MM.1S (cell line): Measurements from ENCODE around the gene SMOC1.

Experiments
- DNase-seq: peaks from one replicate; pipeline ENCODE4 v3.0.0-alpha.2; 2015
- H2AFZ ChIP-seq: fragments of 300-600 bp; sonication (generic); 2 replicates; pipeline ENCODE4 v1.6.0; 2016; ENCODE audit warnings: antibody characterized with exemption, low read length
- H3F3A ChIP-seq: fragments of 300-600 bp; sonication (generic); 2 replicates; pipeline ENCODE4 v1.6.1; 2016; ENCODE audit warnings: mild to moderate bottlenecking, antibody characterized with exemption, low read length, moderate library complexity, mixed read lengths; ENCODE audit not compliant: insufficient read depth
- H3K27ac ChIP-seq: fragments of 300-600 bp; sonication (generic); 2 replicates; pipeline ENCODE4 v1.5.1; 2016; ENCODE audit warnings: mild to moderate bottlenecking, low read length
- H3K27me3 ChIP-seq: fragments of 300-600 bp; sonication (generic); replicated peaks from 2 replicates; pipeline ENCODE4 v1.6.0; 2016; ENCODE audit warnings: low read length; ENCODE audit not compliant: insufficient read depth
- H3K36me3 ChIP-seq: fragments of 300-600 bp; sonication (generic); replicated peaks from 2 replicates; pipeline ENCODE4 v1.6.1; 2016; ENCODE audit warnings: mild to moderate bottlenecking, low read length, mixed read lengths; ENCODE audit not compliant: insufficient read depth
- H3K4me1 ChIP-seq: fragments of 300-600 bp; sonication (generic); 2 replicates; pipeline ENCODE4 v1.6.1; 2016; ENCODE audit warnings: low read length, mixed read lengths
- H3K4me2 ChIP-seq: fragments of 300-600 bp; sonication (generic); 2 replicates; pipeline ENCODE4 v1.6.0; 2016; ENCODE audit warnings: low read depth, low read length
- H3K4me3 ChIP-seq: fragments of 300-600 bp; sonication (generic); 2 replicates; pipeline ENCODE4 v1.5.1; 2016; ENCODE audit warnings: low read length, mixed read lengths
- H3K79me2 ChIP-seq: fragments of 300-600 bp; sonication (generic); 2 replicates; pipeline ENCODE4 v1.6.1; 2016; ENCODE audit warnings: mixed run types, low read length, mixed read lengths
- H3K9ac ChIP-seq: fragments of 300-600 bp; sonication (generic); 2 replicates; pipeline ENCODE4 v1.6.1; 2016; ENCODE audit warnings: low read length, mixed read lengths
- H3K9me2 ChIP-seq: fragments of 300-600 bp; sonication (generic); replicated peaks from 2 replicates; pipeline ENCODE4 v1.6.1; 2016; ENCODE audit warnings: mild to moderate bottlenecking, low read length, mixed read lengths; ENCODE audit not compliant: insufficient read depth
- H3K9me3 ChIP-seq: fragments of 300-600 bp; sonication (generic); replicated peaks from 2 replicates; pipeline ENCODE4 v1.6.1; 2016; ENCODE audit warnings: mild to moderate bottlenecking, low read length, mixed read lengths; ENCODE audit not compliant: insufficient read depth
- H4K20me1 ChIP-seq: fragments of 300-600 bp; sonication (generic); 2 replicates; pipeline ENCODE4 v1.6.1; 2016; ENCODE audit warnings: mild to moderate bottlenecking, low read length, moderate library complexity, mixed read lengths; ENCODE audit not compliant: insufficient read depth
- CTCF ChIP-seq: fragments of 300-600 bp; sonication (generic); IDR thresholded peaks from 2 replicates; pipeline ENCODE4 v1.5.1; 2016; ENCODE audit warnings: antibody characterized with exemption, low read length, mixed read lengths
- EZH2 ChIP-seq: fragments of 300-600 bp; sonication (generic); optimal IDR thresholded peaks from 2 replicates; pipeline ENCODE3; 2017; ENCODE audit warnings: low read depth, mild to moderate bottlenecking, antibody characterized with exemption, low read length, mixed read lengths
- EZH2phosphoT487 ChIP-seq: fragments of 300-600 bp; sonication (generic); IDR thresholded peaks from 2 replicates; pipeline ENCODE4 v1.6.1; 2018; ENCODE audit warnings: antibody characterized with exemption, low read length

Gene SMOC1

DNA sequence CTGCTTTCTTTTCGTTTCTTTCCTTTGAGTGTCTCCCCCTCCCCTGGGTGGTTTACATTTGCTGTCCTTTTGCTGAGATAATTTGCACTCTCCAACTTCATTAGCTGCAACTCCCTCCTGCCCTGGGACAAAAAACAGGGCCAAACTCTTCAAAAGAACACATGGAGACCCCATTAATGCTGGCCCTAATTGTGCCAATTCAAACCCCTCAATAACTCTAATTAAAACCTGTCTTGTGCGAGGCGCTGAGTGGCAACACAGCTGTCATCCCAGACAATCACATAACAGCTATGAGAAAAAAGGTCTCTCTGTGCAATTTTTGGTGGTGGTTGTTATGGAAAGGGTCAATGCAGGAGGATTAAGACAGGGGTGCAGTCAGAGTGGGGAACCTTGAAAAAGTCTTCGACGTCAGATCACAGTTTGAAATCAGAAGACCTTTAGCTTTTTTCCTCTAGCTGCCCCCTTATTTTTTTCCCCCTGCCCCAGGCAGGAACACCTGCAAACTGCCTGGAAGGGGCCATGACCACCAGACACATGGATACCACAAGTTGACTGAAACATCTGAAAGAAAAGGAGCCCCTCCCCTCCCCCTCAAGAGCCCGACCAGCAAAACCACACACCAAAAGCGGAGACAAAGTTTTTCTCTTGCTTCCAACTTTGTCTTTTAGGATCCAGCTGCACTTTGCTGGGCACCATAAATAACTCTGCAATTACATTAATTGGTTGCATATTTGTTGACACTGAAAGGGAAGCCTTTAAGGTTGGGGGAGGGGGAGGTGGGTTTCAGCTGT is 26.5 kb upstream of the SMOC1 start:
- Histone ChIP-seq H3K4me3 (no peak overlapping the region), H2AFZ (no peak overlapping the region), H3K79me2 (no peaks in the 10 kb centered on the region), H3K4me2 (no peak overlapping the region), H3K9ac (no peak overlapping the region), H3K9me2 (no peaks in the 10 kb centered on the region), H3K27ac (no peak overlapping the region), H3K4me1 (no peaks in the 10 kb centered on the region), H4K20me1 (no peaks in the 10 kb centered on the region), H3K36me3 (no peaks in the 10 kb centered on the region), H3K27me3 (no peaks in the 10 kb centered on the region), H3F3A (no peaks in the 10 kb centered on the region), H3K9me3 (no peaks in the 10 kb centered on the region)
- TF ChIP-seq CTCF (no peak), EZH2phosphoT487 (no peak), EZH2 (no peak)
- DNase-seq: no peak

GRCh38 chr14:69853774-69854173 is 25.4 kb upstream of the SMOC1 start:
- Histone ChIP-seq H3K27ac (no peak overlapping the region), H3K9ac (no peak overlapping the region), H3K9me2 (no peaks in the 10 kb centered on the region), H3K4me1 (no peaks in the 10 kb centered on the region), H3K36me3 (no peaks in the 10 kb centered on the region), H3K27me3 (no peaks in the 10 kb centered on the region), H2AFZ (no peak overlapping the region), H3F3A (no peaks in the 10 kb centered on the region), H3K4me2 (no peak overlapping the region), H4K20me1 (no peaks in the 10 kb centered on the region), H3K79me2 (no peaks in the 10 kb centered on the region), H3K4me3 (no peak overlapping the region), H3K9me3 (no peaks in the 10 kb centered on the region)
- no peak for DNase-seq
- no peak for TF ChIP-seq EZH2
- TF ChIP-seq EZH2phosphoT487: no peak
- TF ChIP-seq CTCF: no peak

DNA sequence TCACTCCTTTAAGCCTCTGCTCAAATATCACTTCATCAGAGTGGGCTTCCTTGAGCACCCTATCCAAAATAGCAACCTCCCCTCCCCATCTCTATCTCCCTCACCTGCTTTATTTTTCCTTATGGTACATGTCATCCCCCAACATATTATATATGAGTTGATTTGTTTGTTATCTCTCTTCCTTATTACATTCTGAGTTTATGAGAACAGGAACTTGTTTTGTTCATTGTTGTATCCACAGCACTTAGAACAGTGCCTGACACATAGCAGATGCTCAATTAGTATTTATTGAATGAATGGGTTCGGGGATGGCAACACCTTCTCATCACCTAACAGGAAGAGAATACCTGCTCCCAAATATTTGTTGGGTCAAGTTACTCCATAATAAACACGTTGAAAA is 24.6 kb upstream of the SMOC1 start:
- no peak overlapping the region for H2AFZ ChIP-seq
- no peak overlapping the region for H3K4me3 ChIP-seq
- H3K27ac ChIP-seq: no peak overlapping the region
- H3K36me3 ChIP-seq: no peaks in the 10 kb centered on the region
- no peaks in the 10 kb centered on the region for H3K9me2 ChIP-seq
- H3K79me2 ChIP-seq: no peaks in the 10 kb centered on the region
- no peaks in the 10 kb centered on the region for H3K27me3 ChIP-seq
- no peaks in the 10 kb centered on the region for H4K20me1 ChIP-seq
- no peak overlapping the region for H3K9ac ChIP-seq
- TF ChIP-seq EZH2: no peak
- no peak for TF ChIP-seq EZH2phosphoT487
- TF ChIP-seq CTCF: no peak
- H3K4me1 ChIP-seq: no peaks in the 10 kb centered on the region
- H3K4me2 ChIP-seq: no peak overlapping the region
- no peak for DNase-seq
- no peaks in the 10 kb centered on the region for H3F3A ChIP-seq
- H3K9me3 ChIP-seq: no peaks in the 10 kb centered on the region
